A549 (cell line): Measurements from ENCODE around the gene TMEM9.

Source experiments
- CTCF ChIP-seq: fragments of >200 bp; sonication (Bioruptor Twin); formaldehyde crosslinking; IDR thresholded peaks from 3 replicates; pipeline ENCODE4 v1.5.1; 2016
- HDAC2 ChIP-seq: fragments of 200-600 bp; sonication (generic); IDR thresholded peaks from 2 replicates; pipeline ENCODE4 v1.6.1; 2016

DNA sequence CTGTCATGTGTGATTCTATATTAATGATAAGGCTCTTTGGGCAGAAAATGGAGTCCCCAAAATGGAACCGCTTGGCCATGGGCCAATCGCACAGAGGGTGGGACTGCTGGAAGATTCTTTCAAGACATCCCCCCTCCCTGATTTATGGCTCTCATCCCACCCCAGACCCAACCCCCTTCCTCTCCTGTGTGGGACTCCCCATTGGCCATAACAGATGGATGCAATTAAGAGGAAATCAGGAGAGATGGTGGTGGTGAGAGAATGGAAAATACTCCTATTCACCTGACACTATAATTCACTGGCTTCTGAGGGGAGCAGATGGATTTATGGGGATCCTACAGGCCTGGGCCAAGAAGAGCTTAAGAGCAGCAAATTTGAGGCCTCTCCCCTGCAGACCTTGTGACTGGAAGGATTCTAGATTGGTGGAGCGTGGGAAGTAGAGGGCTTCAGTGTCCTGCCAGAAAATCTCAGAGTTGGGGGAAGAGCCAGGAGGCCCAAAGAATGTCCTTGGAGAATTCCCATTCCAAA lies 38.1 kb upstream of the TMEM9 start:
- TF ChIP-seq HDAC2 (no peak), CTCF (no peak)
